DOHH2 (cell line): ENCODE measurements around the gene KIRREL3.

Experiments used
- H3F3A ChIP-seq: fragments of 200-600 bp; sonication (generic), shearing (Covaris generic); 2 replicates; pipeline ENCODE4 v1.6.0; 2016; ENCODE audit warnings: antibody characterized with exemption, mild to moderate bottlenecking; ENCODE audit not compliant: control insufficient read depth, insufficient read depth
- H3K27ac ChIP-seq: fragments of 200-600 bp; sonication (generic); 2 replicates; pipeline ENCODE4 v1.5.1; 2014; ENCODE audit warnings: low read depth, mild to moderate bottlenecking, low read length, moderate library complexity
- H3K27me3 ChIP-seq: fragments of 200-600 bp; sonication (generic); 2 replicates; pipeline ENCODE4 v1.6.1; 2014; ENCODE audit warnings: mild to moderate bottlenecking, low read length, mixed read lengths; ENCODE audit not compliant: control insufficient read depth
- H3K36me3 ChIP-seq: fragments of 200-600 bp; sonication (generic); 2 replicates; pipeline ENCODE4 v1.6.1; 2014; ENCODE audit warnings: mild to moderate bottlenecking, low read length, moderate library complexity, mixed read lengths; ENCODE audit not compliant: control insufficient read depth
- H3K4me1 ChIP-seq: fragments of 200-600 bp; sonication (generic); 2 replicates; pipeline ENCODE4 v1.6.1; 2014; ENCODE audit warnings: mild to moderate bottlenecking, low read length, mixed read lengths; ENCODE audit not compliant: control insufficient read depth
- H3K4me2 ChIP-seq: fragments of 200-600 bp; sonication (generic); 2 replicates; pipeline ENCODE4 v1.6.0; 2014; ENCODE audit warnings: mild to moderate bottlenecking, low read length, moderate library complexity
- H3K4me3 ChIP-seq: fragments of 200-600 bp; sonication (generic); 2 replicates; pipeline ENCODE4 v1.5.1; 2014; ENCODE audit warnings: mild to moderate bottlenecking, low read length, mixed read lengths
- H3K79me2 ChIP-seq: fragments of 200-600 bp; sonication (generic); 2 replicates; pipeline ENCODE4 v1.6.1; 2014; ENCODE audit warnings: mild to moderate bottlenecking, low read length, mixed read lengths; ENCODE audit not compliant: control insufficient read depth
- H3K9me2 ChIP-seq: fragments of 200-600 bp; sonication (generic); replicated peaks from 2 replicates; pipeline ENCODE4 v1.6.1; 2014; ENCODE audit warnings: mild to moderate bottlenecking, low read length, mixed read lengths; ENCODE audit not compliant: control insufficient read depth
- H3K9me3 ChIP-seq: fragments of 200-600 bp; sonication (generic); 2 replicates; pipeline ENCODE4 v1.6.1; 2014; ENCODE audit warnings: antibody characterized with exemption, low read length, mixed read lengths; ENCODE audit not compliant: control insufficient read depth, insufficient read depth
- H4K20me1 ChIP-seq: fragments of 200-600 bp; sonication (generic); 2 replicates; pipeline ENCODE4 v1.6.0; 2014; ENCODE audit warnings: low read depth, mild to moderate bottlenecking, antibody characterized with exemption, low read length, moderate library complexity; ENCODE audit not compliant: control insufficient read depth, insufficient read depth
- EZH2phosphoT487 ChIP-seq: fragments of 200-600 bp; sonication (generic); IDR thresholded peaks from 2 replicates; pipeline ENCODE4 v1.6.1; 2017; ENCODE audit warnings: borderline replicate concordance, mild to moderate bottlenecking, antibody characterized with exemption, low read length, moderate library complexity, mixed read lengths
- TF ChIP-seq, protein P1 (sequence below): fragments of 200-600 bp; sonication (generic); IDR thresholded peaks from one replicate; pipeline ENCODE4 v1.5.1; 2014; ENCODE audit warnings: antibody characterized with exemption, mild to moderate bottlenecking, low read depth, low read length; ENCODE audit not compliant: poor library complexity, severe bottlenecking

The KIRREL3 gene

DNA sequence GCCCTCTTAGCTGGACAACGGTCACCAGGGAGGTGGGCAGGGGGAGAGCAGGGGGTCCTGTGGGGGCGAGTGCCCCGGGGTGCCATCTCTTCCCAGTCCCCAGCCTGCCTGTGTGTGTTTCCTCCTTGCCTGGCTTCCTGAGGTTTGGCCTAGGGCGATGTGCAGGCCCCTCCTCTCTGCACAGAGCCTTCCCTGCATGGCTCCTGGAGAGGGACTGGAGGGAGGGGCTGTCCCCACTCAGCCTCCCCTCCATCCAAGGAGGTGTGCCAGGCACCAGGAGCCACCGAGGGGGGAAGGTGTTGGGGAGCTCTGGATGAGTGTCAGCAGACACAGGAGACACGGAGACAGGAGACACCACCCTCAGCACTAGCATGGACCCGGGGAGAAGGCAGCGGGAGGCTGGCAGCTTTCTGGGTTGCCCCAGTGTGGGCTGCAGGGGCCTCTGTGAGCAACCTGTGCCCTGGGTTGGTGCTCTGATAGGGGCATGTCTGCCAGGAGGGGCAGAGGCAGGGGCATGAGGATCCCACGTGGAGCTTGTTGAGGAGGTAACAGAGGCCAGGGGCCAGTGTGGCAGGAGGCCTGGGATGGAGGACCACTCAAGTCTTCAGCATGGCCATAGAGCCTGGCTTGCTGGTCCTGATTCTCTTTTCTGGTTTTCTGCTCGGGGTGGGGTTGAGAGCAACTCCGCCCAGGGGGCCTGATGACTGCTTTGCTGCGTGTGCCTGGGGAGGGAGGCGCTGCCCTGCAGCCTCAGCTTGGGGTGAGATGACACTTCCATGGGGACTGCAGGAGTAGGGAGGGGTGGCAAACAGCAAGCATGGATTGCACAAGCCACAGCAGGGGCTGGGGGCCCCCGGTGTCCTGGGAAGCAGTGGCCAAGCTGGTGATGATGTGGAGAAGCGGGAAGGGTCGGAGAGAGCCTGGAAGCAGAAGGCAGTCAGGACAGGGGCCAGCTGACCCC is 566.3 kb downstream of the KIRREL3 start:
- Histone ChIP-seq H3K27me3 (no peaks in the 10 kb centered on the region), H3K36me3 (no peaks in the 10 kb centered on the region), H3K79me2 (no peaks in the 10 kb centered on the region), H3F3A (no peaks in the 10 kb centered on the region), H3K9me2 (no peaks in the 10 kb centered on the region), H3K4me2 (no peak overlapping the region), H3K4me3 (no peak overlapping the region), H3K9me3 (no peaks in the 10 kb centered on the region), H4K20me1 (no peaks in the 10 kb centered on the region), H3K4me1 (no peaks in the 10 kb centered on the region), H3K27ac (no peak overlapping the region)
- no peak for TF ChIP-seq EZH2phosphoT487
- TF ChIP-seq, protein P1, sequence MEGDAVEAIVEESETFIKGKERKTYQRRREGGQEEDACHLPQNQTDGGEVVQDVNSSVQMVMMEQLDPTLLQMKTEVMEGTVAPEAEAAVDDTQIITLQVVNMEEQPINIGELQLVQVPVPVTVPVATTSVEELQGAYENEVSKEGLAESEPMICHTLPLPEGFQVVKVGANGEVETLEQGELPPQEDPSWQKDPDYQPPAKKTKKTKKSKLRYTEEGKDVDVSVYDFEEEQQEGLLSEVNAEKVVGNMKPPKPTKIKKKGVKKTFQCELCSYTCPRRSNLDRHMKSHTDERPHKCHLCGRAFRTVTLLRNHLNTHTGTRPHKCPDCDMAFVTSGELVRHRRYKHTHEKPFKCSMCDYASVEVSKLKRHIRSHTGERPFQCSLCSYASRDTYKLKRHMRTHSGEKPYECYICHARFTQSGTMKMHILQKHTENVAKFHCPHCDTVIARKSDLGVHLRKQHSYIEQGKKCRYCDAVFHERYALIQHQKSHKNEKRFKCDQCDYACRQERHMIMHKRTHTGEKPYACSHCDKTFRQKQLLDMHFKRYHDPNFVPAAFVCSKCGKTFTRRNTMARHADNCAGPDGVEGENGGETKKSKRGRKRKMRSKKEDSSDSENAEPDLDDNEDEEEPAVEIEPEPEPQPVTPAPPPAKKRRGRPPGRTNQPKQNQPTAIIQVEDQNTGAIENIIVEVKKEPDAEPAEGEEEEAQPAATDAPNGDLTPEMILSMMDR, result no peak

- no peaks in the 10 kb centered on the region for H3K9me2 ChIP-seq
- no peak overlapping the region for H3K27ac ChIP-seq
- H3K27me3 ChIP-seq, result no peaks in the 10 kb centered on the region
- H3K4me1 ChIP-seq, result no peaks in the 10 kb centered on the region
- no peaks in the 10 kb centered on the region for H3F3A ChIP-seq
- H3K9me3 ChIP-seq, result no peaks in the 10 kb centered on the region
- no peaks in the 10 kb centered on the region for H3K36me3 ChIP-seq
- no peaks in the 10 kb centered on the region for H3K79me2 ChIP-seq
- TF ChIP-seq EZH2phosphoT487, result no peak
- TF ChIP-seq, protein P1, result no peak
- no peaks in the 10 kb centered on the region for H4K20me1 ChIP-seq
- H3K4me2 ChIP-seq, result no peak overlapping the region
- H3K4me3 ChIP-seq, result no peak overlapping the region
Observed at GRCh38 chr11:126433244-126433846, 567.2 kb downstream of the KIRREL3 start.

DNA sequence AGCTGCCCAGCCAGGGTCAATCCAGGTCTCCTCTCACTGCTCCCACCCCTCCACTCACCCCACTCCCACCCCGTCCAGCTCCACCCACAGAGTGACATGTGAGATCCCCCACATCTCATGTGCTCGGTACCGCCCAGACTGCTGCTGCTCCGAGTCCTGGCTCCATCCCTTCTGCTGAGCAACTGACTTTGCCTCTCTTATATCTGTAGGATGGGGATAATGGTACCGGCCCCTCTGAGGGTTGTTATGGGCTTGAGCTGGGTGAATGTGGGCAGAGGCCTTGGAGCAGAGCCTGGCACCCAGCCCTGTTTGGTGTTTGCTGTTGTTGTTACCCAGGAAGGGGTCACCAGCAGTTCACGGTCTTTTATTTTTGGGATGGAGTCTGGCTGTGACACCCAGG is 568.0 kb downstream of the KIRREL3 start:
- H3K4me3 ChIP-seq, result no peak overlapping the region

More for the DNA sequence above, 568.0 kb downstream of the KIRREL3 start:
- H3K27me3 ChIP-seq, result no peaks in the 10 kb centered on the region
- peaks cover 7% of the 10 kb centered on the region for H3K4me1 ChIP-seq
- H3K79me2 ChIP-seq, result no peaks in the 10 kb centered on the region
- H3K9me2 ChIP-seq, result no peaks in the 10 kb centered on the region
- H3K27ac ChIP-seq, result no peak overlapping the region
- H3F3A ChIP-seq, result no peaks in the 10 kb centered on the region
- H3K4me2 ChIP-seq, result no peak overlapping the region
- no peaks in the 10 kb centered on the region for H4K20me1 ChIP-seq
- no peak for TF ChIP-seq EZH2phosphoT487
- TF ChIP-seq, protein P1, result no peak
- H3K36me3 ChIP-seq, result no peaks in the 10 kb centered on the region
- no peaks in the 10 kb centered on the region for H3K9me3 ChIP-seq
